ENCODE data around the gene BBS2.

GRCh38 chr16:56534847-56535383, 15.1 kb upstream of the BBS2 start:
- TF ChIP-seq ARID3A (IDR thresholded peaks at IDR 0.05; ENCODE audit: borderline replicate concordance, low read depth, low read length), result no peak
- TF ChIP-seq CTCF (IDR thresholded peaks at IDR 0.05 in 2 of 3, conservative IDR thresholded peaks at IDR 0.05 in 1 of 3; ENCODE audit: insufficient read depth in 2 of 3, low read depth in 1 of 3, low read length in 3 of 3), result no peak
- no peak for TF ChIP-seq TEAD1 (CRISPR knock-in tag; IDR thresholded peaks at IDR 0.05)
- TF ChIP-seq CEBPG (CRISPR knock-in tag; IDR thresholded peaks at IDR 0.05), result no peak
- TF ChIP-seq CEBPG (tag; conservative IDR thresholded peaks at IDR 0.05 in 1 of 2, IDR thresholded peaks at IDR 0.05 in 1 of 2), result no peak
- no peak for TF ChIP-seq CBFA2T2 (conservative IDR thresholded peaks at IDR 0.05)
- no peak for TF ChIP-seq REST (IDR thresholded peaks at IDR 0.05; ENCODE audit: borderline replicate concordance)
- TF ChIP-seq REST (CRISPR knock-in tag; IDR thresholded peaks at IDR 0.05; ENCODE audit: low read depth), result no peak
- TF ChIP-seq EHMT2 (IDR thresholded peaks at IDR 0.05), result no peak
- TF ChIP-seq FOXO4 (CRISPR knock-in tag; IDR thresholded peaks at IDR 0.05), result no peak
- no peak for TF ChIP-seq RBFOX2 (IDR thresholded peaks at IDR 0.05; ENCODE audit: low read depth, low read length)

Measured in K562 (cell line).